Lung (tissue), 12 donors: Measurements from ENCODE around the gene DPH7. TPM values are rescaled to one million over a fixed set of nuclear protein-coding genes. Genes with fewer than 3 reads are reported as not detected.
"Not testable (repeated sequence)": the region's sequence is repeated elsewhere in the genome, so short reads cannot be mapped to it uniquely, and the experiment has no call there.

Source experiments
- ATAC-seq: fragments of 200-7000 bp; cut with Tn5 transposase; one replicate; pipeline ENCODE4 v1.9.1; 2020; ENCODE audit warnings: moderate number of reproducible peaks; ENCODE audit not compliant: insufficient read depth, low FRiP score
- DNase-seq, 3 donors: peaks; one replicate each; pipeline ENCODE4 v3.0.0-alpha.2; 2013 to 2017
- H3K27ac ChIP-seq, 2 donors: one replicate each; pipeline ENCODE4 v1.5.1; 2013; ENCODE audit warnings: mild to moderate bottlenecking in 2 of 2, moderate library complexity in 2 of 2, control low read depth in 1 of 2, inconsistent platforms in 1 of 2, low read depth in 1 of 2, low read length in 1 of 2
- H3K27me3 ChIP-seq, 3 donors: one replicate each; pipeline ENCODE4 v1.5.1; 2013; ENCODE audit warnings: low read length in 2 of 3; ENCODE audit not compliant: control insufficient read depth in 3 of 3, insufficient read depth in 3 of 3
- H3K36me3 ChIP-seq, 4 donors: one replicate each; pipeline ENCODE4 v1.5.1; 2013; ENCODE audit warnings: low read length in 4 of 4, mild to moderate bottlenecking in 1 of 4, moderate library complexity in 1 of 4; ENCODE audit not compliant: control insufficient read depth in 4 of 4, insufficient read depth in 4 of 4
- H3K4me1 ChIP-seq, 5 donors: one replicate each; pipeline ENCODE4 v1.5.1; 2013; ENCODE audit warnings: low read length in 5 of 5, mild to moderate bottlenecking in 2 of 5, moderate library complexity in 1 of 5; ENCODE audit not compliant: control insufficient read depth in 5 of 5, insufficient read depth in 5 of 5
- H3K4me3 ChIP-seq: one replicate; pipeline ENCODE4 v1.5.1; 2013; ENCODE audit warnings: mild to moderate bottlenecking, control low read depth, moderate library complexity
- H3K9ac ChIP-seq, 2 donors: one replicate each; pipeline ENCODE4 v1.5.1; 2013; ENCODE audit warnings: low read length in 2 of 2, control low read depth in 1 of 2; ENCODE audit not compliant: insufficient read depth in 1 of 2
- H3K9me3 ChIP-seq, 4 donors: one replicate each; pipeline ENCODE4 v1.5.1; 2013; ENCODE audit warnings: low read length in 3 of 4, mild to moderate bottlenecking in 1 of 4, moderate library complexity in 1 of 4; ENCODE audit not compliant: control insufficient read depth in 4 of 4, insufficient read depth in 3 of 4
- CTCF ChIP-seq: IDR thresholded peaks from 2 replicates; pipeline ENCODE4 v1.5.1; 2012; ENCODE audit warnings: mild to moderate bottlenecking; ENCODE audit errors: control extremely low read depth, extremely low read depth
- WGBS, 2 donors: extraction: QIAGEN DNeasy Blood & Tissue Kit; methylation state at CpG; one replicate each; pipeline ENCODE4 v1.1.7; 2013; 5-methylcytosine and 5-hydroxymethylcytosine counted together
- polyA plus RNA-seq, 2 donors: library from polyadenylated mRNA; stranded (reverse); fragments of 200-250 nt; gene quantifications; one replicate each; pipeline ENCODE4 v1.2.1, GENCODE V29; 2013
- total RNA-seq, 2 donors: library from RNA; depleted of rRNA in 1 of 2; stranded (reverse); fragments of >200 nt in 1 of 2; gene quantifications; one replicate each; pipeline ENCODE4 v1.2.1, GENCODE V29; 2014 to 2021
- donor health status: control.
- donor health status: control.
- donor health status: Bipolar disorder and iron deficiency.
- donor health status: healthy.
- donor health status: DM: yes; HTN: yes; CAD: no.

DPH7 gene
- total and polyA plus RNA-seq, 4 donors = 23.6 to 36.5 (median 30.3) TPM

GRCh38 chr9:137520614-137521404 is 57.9 kb downstream of the DPH7 start:
- no peak overlapping the region for H3K27ac ChIP-seq
- H3K36me3 ChIP-seq = peaks cover 0 to 3% (median 0%) of the 10 kb centered on the region in 4 donors
- no peak for TF ChIP-seq CTCF
- no peak for ATAC-seq
- H3K4me3 ChIP-seq = no peak overlapping the region
- no peaks in the 10 kb centered on the region for H3K4me1 ChIP-seq
- no peaks in the 10 kb centered on the region for H3K9me3 ChIP-seq
- WGBS, 2 donors = 90 to 92% methylated on average over 30 of the region's 30 CpGs
- H3K27me3 ChIP-seq = no peaks in the 10 kb centered on the region
- no peak overlapping the region for H3K9ac ChIP-seq
- DNase-seq = peak in 1 of 3 donors; percentile 3

GRCh38 chr9:137519553-137519952 is 59.2 kb downstream of the DPH7 start:
- Histone ChIP-seq H3K9ac (no peak overlapping the region), H3K4me1 (no peaks in the 10 kb centered on the region), H3K4me3 (no peak overlapping the region), H3K27ac (no peak overlapping the region), H3K27me3 (no peaks in the 10 kb centered on the region), H3K9me3 (no peaks in the 10 kb centered on the region), H3K36me3 (peaks cover 0 to 6% (median 0%) of the 10 kb centered on the region in 4 donors)
- DNase-seq (no peak), ATAC-seq (no peak)
- 93% methylated on average over 10 of the region's 10 CpGs for WGBS, 2 donors
- TF ChIP-seq CTCF = no peak

- not testable (repeated sequence) for H3K27me3 ChIP-seq, H3K4me3 ChIP-seq, DNase-seq, H3K9me3 ChIP-seq, H3K36me3 ChIP-seq, ATAC-seq, H3K4me1 ChIP-seq, H3K27ac ChIP-seq, H3K9ac ChIP-seq
- WGBS, 2 donors = 90 to 91% methylated on average over 13 of the region's 13 CpGs
These were observed 59.9 kb downstream of the DPH7 start for GRCh38 chr9:137518661-137519459.
